ENCODE results near the gene GPR89A. TPM values are rescaled to one million over a fixed set of nuclear protein-coding genes. Genes with fewer than 3 reads are reported as not detected.
"Not testable (repeated sequence)": the region's sequence is repeated elsewhere in the genome, so short reads cannot be mapped to it uniquely, and the experiment has no call there.

Gene GPR89A
- 10 to 100 TPM; 32.6 to 36.7 TPM for total RNA-seq

DNA sequence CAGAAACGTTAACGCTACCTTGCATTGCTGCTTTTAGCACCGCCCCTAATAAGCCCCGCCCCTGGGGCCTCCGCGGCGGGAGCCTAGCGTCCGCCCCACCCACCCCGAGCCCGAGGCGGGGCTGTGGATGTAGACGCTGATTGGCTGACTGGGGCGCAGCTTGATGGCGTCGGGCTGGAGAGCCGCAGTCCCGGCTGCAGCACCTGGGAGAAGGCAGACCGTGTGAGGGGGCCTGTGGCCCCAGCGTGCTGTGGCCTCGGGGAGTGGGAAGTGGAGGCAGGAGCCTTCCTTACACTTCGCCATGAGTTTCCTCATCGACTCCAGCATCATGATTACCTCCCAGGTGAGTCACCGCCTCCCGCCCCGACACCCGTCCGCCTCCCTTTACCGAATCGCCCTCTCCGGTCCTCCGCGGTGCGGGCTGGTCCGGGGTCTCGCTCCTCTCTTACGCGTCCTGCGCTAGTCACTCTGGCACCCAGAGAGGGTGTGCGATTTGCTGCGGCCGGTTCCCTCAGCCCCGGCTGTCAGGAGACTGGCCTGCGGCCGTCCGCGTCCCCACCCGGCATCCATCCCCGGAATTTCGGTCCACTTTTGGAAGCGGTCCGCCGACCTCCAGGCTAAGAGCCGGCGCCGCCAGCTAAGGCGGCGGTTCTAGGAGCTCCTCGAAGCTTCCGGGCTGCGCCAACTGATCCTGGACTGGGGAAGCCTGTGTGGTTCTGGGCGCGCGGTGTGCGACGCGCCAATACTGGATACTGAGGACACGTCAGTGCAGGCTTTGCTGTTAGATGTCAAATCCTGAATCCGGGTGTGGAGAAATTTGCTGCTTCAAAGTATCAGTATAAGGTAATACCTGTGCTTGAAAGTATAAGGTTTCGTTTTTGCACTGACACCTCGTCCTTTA, at the start of gene GPR89A:
TSS of gene GPR89A (plus strand) at position 156 of the 901 bp plus-strand sequence. CDS start at position 302, 146 bp downstream.
- CTCF ChIA-PET = not testable (repeated sequence)

DNA sequence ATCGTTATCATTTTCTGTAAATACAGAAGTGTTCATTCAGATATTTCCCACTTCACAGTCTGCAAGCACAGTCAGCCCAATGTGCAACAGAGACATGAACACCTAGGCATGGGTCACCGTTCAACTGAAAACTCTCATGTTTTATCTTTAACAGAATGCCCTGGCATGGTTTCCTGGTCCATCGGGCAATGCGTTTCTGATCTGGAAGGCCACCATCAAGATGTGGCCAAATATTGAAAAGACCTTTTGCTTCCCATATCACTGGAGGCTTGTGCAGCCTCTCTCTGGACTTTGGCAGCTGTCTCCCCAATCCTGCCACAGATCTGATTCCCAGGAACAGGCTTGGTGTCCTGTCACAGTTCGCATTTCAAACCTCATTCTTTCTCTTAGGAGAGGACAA, 21.0 kb upstream of the GPR89A start:
- ATAC-seq; H3K4me1 Mint-ChIP-seq (ENCODE audit: low read depth); CTCF ChIA-PET; POLR2A ChIA-PET; DNase-seq; H3K4me3 Mint-ChIP-seq; H3K36me3 Mint-ChIP-seq (ENCODE audit: low read depth); H3K27ac Mint-ChIP-seq; H3K27me3 Mint-ChIP-seq (ENCODE audit: low read depth); H3K9me3 Mint-ChIP-seq (ENCODE audit: insufficient read depth): not testable (repeated sequence)

More for the DNA sequence above, at the start of gene GPR89A:
- Mint-ChIP-seq H3K4me1 (ENCODE audit: low read depth) (peaks cover 20% of the 10 kb centered on the region), H3K27ac (peak within 1 kb of the TSS; percentile 93), H3K4me3 (peak within 1 kb of the TSS; percentile 89)
- POLR2A ChIA-PET; H3K36me3 Mint-ChIP-seq (ENCODE audit: low read depth); H3K9me3 Mint-ChIP-seq (ENCODE audit: insufficient read depth); H3K27me3 Mint-ChIP-seq (ENCODE audit: low read depth): not testable (repeated sequence)
- peak; percentile 97 for DNase-seq
- ATAC-seq = peak; percentile 99

DNA sequence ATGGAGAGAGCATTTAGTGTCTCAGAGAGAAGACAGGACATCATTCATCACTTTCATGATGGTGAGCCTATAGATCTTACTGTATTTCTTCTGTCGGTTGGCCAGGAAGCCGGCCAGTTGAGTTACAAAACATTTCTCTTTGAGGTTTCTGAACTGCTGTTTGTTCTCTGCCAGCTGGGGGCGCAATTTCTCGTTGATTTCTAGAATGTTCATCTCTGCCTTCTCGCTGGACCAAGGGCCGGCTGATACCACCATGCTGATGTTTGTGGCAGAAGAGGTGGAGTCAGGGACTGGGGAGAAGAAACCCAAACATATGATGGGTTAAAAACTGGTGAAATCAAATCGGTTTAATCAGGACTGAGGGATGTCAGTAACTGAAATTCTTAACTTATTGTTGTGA, 17.0 kb upstream of the GPR89A start:
- POLR2A ChIA-PET; CTCF ChIA-PET; ATAC-seq; H3K36me3 Mint-ChIP-seq (ENCODE audit: low read depth); H3K27me3 Mint-ChIP-seq (ENCODE audit: low read depth); H3K4me3 Mint-ChIP-seq; H3K9me3 Mint-ChIP-seq (ENCODE audit: insufficient read depth); H3K27ac Mint-ChIP-seq: not testable (repeated sequence)
- DNase-seq = peak; percentile 68
- H3K4me1 Mint-ChIP-seq (ENCODE audit: low read depth) = peaks cover 12% of the 10 kb centered on the region

DNA sequence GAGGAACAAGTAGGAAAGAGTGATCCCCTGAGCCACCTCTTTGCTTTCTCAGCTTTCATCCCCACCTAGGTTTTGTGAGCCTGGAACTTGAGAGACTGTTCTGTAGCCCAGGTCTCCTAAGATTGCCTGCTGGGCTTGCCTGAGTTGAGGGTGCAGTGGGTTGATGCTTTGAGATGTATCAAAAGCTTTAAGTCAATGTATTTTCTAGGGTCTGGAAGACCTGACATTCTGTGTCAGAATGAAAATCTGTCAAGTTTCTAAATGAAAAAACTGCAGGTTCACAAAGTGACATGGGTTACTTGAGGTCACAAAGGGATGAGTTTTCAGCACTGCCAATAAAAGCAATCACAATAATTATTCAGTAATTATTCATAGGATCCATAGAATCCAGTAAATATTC, 15.4 kb upstream of the GPR89A start:
- H3K4me1 Mint-ChIP-seq (ENCODE audit: low read depth) = peaks cover 12% of the 10 kb centered on the region
- POLR2A ChIA-PET; ATAC-seq; H3K27me3 Mint-ChIP-seq (ENCODE audit: low read depth); DNase-seq; H3K9me3 Mint-ChIP-seq (ENCODE audit: insufficient read depth); H3K4me3 Mint-ChIP-seq; H3K36me3 Mint-ChIP-seq (ENCODE audit: low read depth); H3K27ac Mint-ChIP-seq: not testable (repeated sequence)
- CTCF ChIA-PET = interaction anchor here (2.0 kb wide), 1 partner anchor 128 kb away, joined by 6 read pairs; the partner anchor contains the start of gene CD160

DNA sequence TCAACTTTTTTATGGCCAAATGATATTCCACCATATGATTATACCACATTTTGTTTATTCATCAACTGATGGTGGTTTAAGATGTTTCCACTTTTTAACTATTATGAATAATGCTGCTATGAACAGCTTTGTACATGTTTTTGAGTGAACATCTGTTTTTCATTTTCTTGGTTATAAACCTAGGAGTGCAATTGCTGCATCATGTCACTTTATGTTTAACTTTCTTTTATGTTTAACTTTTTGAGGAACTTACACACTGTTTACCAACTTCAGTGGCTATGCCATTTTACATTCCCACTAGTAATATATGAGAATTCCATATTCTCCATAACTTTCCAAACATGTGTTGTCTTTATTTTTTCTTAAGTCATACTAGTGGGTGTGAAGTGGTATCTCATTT, 12.4 kb upstream of the GPR89A start:
- H3K36me3 Mint-ChIP-seq (ENCODE audit: low read depth); DNase-seq; H3K4me3 Mint-ChIP-seq; H3K27ac Mint-ChIP-seq; H3K9me3 Mint-ChIP-seq (ENCODE audit: insufficient read depth); H3K27me3 Mint-ChIP-seq (ENCODE audit: low read depth); POLR2A ChIA-PET; CTCF ChIA-PET; ATAC-seq: not testable (repeated sequence)
- peaks cover 11% of the 10 kb centered on the region for H3K4me1 Mint-ChIP-seq (ENCODE audit: low read depth)

DNA sequence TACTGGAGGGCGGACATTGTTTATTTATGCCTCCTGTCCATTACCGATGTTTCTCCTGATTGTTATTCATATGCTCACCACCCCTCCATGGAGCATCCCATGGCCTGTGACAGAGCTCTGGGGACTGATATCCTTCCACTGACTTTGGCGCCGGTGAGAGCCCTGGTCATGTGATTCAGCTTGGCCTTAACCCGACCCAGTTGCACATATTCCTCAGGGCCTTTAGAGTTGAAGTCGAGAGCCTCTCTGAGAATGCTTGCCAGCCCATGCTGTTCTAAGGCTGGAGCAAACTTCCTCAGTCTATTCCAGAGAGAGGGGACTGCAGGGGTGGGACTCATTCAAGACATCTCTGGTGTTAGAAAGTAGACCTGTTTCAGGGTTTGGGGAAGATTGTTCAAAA, 11.6 kb upstream of the GPR89A start:
- H3K4me1 Mint-ChIP-seq (ENCODE audit: low read depth); CTCF ChIA-PET; DNase-seq; H3K4me3 Mint-ChIP-seq; H3K27me3 Mint-ChIP-seq (ENCODE audit: low read depth); ATAC-seq; H3K36me3 Mint-ChIP-seq (ENCODE audit: low read depth); H3K9me3 Mint-ChIP-seq (ENCODE audit: insufficient read depth); H3K27ac Mint-ChIP-seq; POLR2A ChIA-PET: not testable (repeated sequence)

DNA sequence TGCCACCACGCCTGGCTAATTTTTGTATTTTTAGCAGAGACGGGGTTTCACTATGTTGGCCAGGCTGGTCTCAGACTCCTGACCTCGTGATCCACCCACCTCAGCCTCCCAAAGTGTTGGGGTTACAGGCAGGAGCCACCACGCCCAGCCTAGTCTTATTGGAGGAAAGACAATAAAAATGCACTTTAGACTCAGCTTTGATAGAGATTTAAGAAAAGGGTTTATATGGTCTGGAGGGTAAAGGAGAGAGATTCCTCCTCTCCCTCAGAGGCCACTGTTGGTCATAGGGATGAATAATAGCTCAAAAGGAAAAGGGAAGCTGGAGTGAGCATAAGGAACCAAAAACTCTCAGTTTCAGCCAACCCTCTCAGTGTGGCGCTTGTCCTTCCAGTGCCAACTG, 8.4 kb upstream of the GPR89A start:
- POLR2A ChIA-PET; H3K4me1 Mint-ChIP-seq (ENCODE audit: low read depth); H3K9me3 Mint-ChIP-seq (ENCODE audit: insufficient read depth); H3K27ac Mint-ChIP-seq; H3K36me3 Mint-ChIP-seq (ENCODE audit: low read depth); DNase-seq; H3K27me3 Mint-ChIP-seq (ENCODE audit: low read depth); H3K4me3 Mint-ChIP-seq; ATAC-seq: not testable (repeated sequence)
- CTCF ChIA-PET = interaction anchor here (1.4 kb wide), 1 partner anchor 122 kb away, joined by 4 read pairs; no protein-coding TSS in a partner anchor

DNA sequence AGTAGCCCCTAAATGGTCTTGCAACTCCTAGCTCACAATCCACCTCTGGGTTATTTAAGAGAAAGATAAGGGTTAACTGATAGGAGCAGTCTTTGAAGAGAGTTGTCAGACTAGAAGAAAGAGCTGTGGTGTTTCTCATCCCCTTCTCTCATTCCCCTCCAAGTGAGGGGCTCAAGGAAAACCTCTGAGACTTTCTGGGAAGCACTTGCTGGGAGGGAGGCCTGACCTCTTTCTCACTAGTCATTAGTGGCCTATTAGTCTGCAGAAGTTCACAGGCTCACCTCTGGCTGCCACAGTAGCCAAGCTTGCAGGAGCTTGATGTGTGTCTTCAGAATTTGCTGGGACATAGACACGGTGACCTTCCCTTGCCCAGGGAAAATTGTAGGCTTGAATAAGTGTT, 6.2 kb upstream of the GPR89A start:
- Mint-ChIP-seq H3K4me3 (no peak overlapping the region), H3K4me1 (ENCODE audit: low read depth) (no peaks in the 10 kb centered on the region), H3K27ac (no peak overlapping the region), H3K9me3 (ENCODE audit: insufficient read depth) (no peaks in the 10 kb centered on the region), H3K27me3 (ENCODE audit: low read depth) (no peaks in the 10 kb centered on the region), H3K36me3 (ENCODE audit: low read depth) (no peaks in the 10 kb centered on the region)
- CTCF ChIA-PET = no interaction called here
- DNase-seq (no peak), ATAC-seq (no peak)
- POLR2A ChIA-PET = interaction anchor here (0.7 kb wide), 1 partner anchor 137 kb away, joined by 3 read pairs; no protein-coding TSS in a partner anchor

DNA sequence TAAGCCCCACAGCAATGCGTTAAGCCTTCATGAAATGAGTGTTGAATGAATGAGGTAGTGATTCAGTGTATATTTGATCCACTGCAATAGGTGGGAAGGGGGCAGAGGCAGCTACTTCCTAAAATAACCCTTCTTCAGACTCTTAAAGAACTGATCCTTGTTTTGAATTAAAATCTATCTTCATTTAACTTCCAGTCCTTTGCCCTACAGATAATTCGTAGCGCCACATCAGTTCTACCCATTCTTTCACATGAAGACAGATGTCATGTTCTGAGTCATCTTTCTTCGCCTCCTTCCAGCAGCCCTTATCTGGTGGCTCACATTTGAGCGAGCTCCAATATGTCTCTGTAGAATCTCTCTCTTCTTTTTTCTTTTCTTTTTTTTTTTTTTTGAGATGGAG, 948 bp upstream of the GPR89A start:
- H3K4me1 Mint-ChIP-seq (ENCODE audit: low read depth) = peaks cover 17% of the 10 kb centered on the region
- H3K9me3 Mint-ChIP-seq (ENCODE audit: insufficient read depth); H3K27me3 Mint-ChIP-seq (ENCODE audit: low read depth); POLR2A ChIA-PET; H3K36me3 Mint-ChIP-seq (ENCODE audit: low read depth); ATAC-seq; H3K4me3 Mint-ChIP-seq; DNase-seq; H3K27ac Mint-ChIP-seq; CTCF ChIA-PET: not testable (repeated sequence)

DNA sequence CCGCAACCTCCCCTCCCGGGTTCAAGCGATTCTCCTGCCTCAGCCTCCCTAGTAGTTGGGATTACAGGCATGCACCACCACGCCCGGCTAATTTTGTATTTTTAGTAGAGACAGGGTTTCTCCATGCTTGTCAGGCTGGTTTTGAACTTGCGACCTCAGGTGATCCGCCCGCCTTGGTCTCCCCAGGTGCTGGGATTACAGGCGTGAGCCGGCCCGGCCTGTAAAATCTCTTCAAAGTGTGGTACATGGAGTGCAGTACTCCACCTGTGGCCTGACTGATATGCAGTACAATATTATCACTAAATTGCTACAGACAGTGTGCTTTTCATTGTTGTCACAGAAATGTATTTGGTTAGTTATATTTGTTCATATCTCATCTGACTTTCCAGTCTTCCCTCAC, 499 bp upstream of the GPR89A start:
- H3K4me3 Mint-ChIP-seq; DNase-seq; ATAC-seq; POLR2A ChIA-PET; H3K27ac Mint-ChIP-seq; H3K9me3 Mint-ChIP-seq (ENCODE audit: insufficient read depth); H3K36me3 Mint-ChIP-seq (ENCODE audit: low read depth); H3K27me3 Mint-ChIP-seq (ENCODE audit: low read depth); CTCF ChIA-PET: not testable (repeated sequence)
- peaks cover 20% of the 10 kb centered on the region for H3K4me1 Mint-ChIP-seq (ENCODE audit: low read depth)

DNA sequence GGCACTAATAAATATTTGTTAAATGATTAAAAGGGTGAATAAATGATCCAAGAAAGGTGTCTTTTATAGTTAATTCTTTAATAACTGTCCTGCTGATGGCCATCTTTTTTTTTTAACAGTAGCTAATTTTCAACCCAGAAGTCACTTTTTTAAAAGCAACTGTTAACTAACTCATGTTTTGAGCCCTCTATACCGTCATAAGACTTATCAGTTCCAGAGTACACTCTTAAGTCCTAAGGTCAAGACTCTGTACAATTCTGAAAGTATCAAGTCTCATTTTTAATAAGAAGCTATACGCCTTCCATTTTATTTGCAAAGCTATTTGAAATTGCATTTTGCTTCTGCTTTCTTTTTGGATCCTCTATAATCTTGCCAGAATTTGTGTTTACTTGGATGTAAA, 3.0 kb downstream of the GPR89A start:
- ATAC-seq; H3K4me3 Mint-ChIP-seq; H3K27ac Mint-ChIP-seq; POLR2A ChIA-PET; H3K27me3 Mint-ChIP-seq (ENCODE audit: low read depth); DNase-seq; H3K36me3 Mint-ChIP-seq (ENCODE audit: low read depth); H3K9me3 Mint-ChIP-seq (ENCODE audit: insufficient read depth); CTCF ChIA-PET: not testable (repeated sequence)
- H3K4me1 Mint-ChIP-seq (ENCODE audit: low read depth) = peaks cover 20% of the 10 kb centered on the region

DNA sequence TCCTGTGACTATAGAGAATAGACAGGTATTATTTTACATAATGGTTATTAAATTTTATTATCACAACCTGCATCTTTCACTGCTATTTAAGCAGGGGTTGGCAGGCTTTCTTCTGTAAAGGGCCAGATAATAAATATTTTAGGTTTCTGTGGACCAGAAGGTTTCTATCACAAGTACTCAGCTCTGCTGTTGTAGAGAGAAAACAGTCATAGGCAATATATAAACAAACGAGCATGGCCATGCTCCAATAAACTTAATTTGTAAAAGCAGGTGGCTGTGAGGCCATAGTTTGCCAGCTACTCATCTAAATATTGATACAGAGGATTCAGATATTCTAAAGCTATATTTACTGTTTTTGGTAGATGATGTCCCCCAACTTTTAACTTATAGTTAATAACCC, 12.3 kb downstream of the GPR89A start:
- ATAC-seq; H3K27me3 Mint-ChIP-seq (ENCODE audit: low read depth); H3K27ac Mint-ChIP-seq; CTCF ChIA-PET; DNase-seq; POLR2A ChIA-PET; H3K4me1 Mint-ChIP-seq (ENCODE audit: low read depth); H3K9me3 Mint-ChIP-seq (ENCODE audit: insufficient read depth); H3K36me3 Mint-ChIP-seq (ENCODE audit: low read depth); H3K4me3 Mint-ChIP-seq: not testable (repeated sequence)
